ENCODE measurements around the gene INSM1.

The INSM1 gene

GRCh38 chr20:20366551-20366875 lies 1.4 kb upstream of the INSM1 start:
- no peak for TF ChIP-seq CTCF (IDR thresholded peaks at IDR 0.05; ENCODE audit: low read length, missing control alignments)
- no peak overlapping the region for H3K4me3 ChIP-seq (replicated peaks; ENCODE audit: low read depth, low read length)
- no peak for DNase-seq (ENCODE audit: low read depth)

GRCh38 chr20:20366876-20367574 lies 879 bp upstream of the INSM1 start:
- no peak overlapping the region for H3K4me3 ChIP-seq (replicated peaks; ENCODE audit: low read depth, low read length)
- no peak for TF ChIP-seq CTCF (IDR thresholded peaks at IDR 0.05; ENCODE audit: low read length, missing control alignments)
- no peak for DNase-seq (ENCODE audit: low read depth)

DNA sequence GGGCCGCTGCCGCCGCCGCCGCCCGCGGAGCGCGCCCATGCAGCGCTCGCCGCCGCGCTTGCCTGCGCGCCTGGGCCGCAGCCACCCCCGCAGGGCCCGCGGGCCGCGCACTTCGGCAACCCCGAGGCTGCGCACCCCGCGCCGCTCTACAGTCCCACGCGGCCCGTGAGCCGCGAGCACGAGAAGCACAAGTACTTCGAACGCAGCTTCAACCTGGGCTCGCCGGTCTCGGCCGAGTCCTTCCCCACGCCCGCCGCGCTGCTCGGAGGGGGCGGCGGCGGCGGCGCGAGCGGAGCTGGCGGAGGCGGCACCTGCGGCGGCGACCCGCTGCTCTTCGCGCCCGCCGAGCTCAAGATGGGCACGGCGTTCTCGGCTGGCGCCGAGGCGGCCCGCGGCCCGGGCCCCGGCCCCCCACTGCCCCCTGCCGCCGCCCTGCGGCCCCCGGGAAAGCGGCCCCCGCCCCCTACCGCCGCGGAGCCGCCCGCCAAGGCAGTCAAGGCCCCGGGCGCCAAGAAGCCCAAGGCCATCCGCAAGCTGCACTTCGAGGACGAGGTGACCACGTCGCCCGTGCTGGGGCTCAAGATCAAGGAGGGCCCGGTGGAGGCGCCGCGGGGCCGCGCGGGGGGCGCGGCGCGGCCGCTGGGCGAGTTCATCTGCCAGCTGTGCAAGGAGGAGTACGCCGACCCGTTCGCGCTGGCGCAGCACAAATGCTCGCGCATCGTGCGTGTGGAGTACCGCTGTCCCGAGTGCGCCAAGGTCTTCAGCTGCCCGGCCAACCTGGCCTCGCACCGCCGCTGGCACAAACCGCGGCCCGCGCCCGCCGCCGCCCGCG lies 730 bp downstream of the INSM1 start:
- TF ChIP-seq CTCF (IDR thresholded peaks at IDR 0.05; ENCODE audit: low read length, missing control alignments), result no peak
- H3K4me3 ChIP-seq (replicated peaks; ENCODE audit: low read depth, low read length), result no peak overlapping the region

GRCh38 chr20:20369250-20370093 lies 1.6 kb downstream of the INSM1 start:
- TF ChIP-seq CTCF (IDR thresholded peaks at IDR 0.05; ENCODE audit: low read length, missing control alignments), result no peak
- H3K4me3 ChIP-seq (replicated peaks; ENCODE audit: low read depth, low read length), result no peak overlapping the region
- no peak for DNase-seq (ENCODE audit: low read depth)

More for the DNA sequence above, 730 bp downstream of the INSM1 start:
- no peak for DNase-seq (ENCODE audit: low read depth)

GRCh38 chr20:20370094-20370575 lies 2.2 kb downstream of the INSM1 start:
- DNase-seq (ENCODE audit: low read depth), result no peak
- no peak for TF ChIP-seq CTCF (IDR thresholded peaks at IDR 0.05; ENCODE audit: low read length, missing control alignments)
- H3K4me3 ChIP-seq (replicated peaks; ENCODE audit: low read depth, low read length), result no peak overlapping the region

- DNase-seq (ENCODE audit: low read depth), result no peak
- H3K4me3 ChIP-seq (replicated peaks; ENCODE audit: low read depth, low read length), result no peak overlapping the region
- TF ChIP-seq CTCF (IDR thresholded peaks at IDR 0.05; ENCODE audit: low read length, missing control alignments), result no peak
Observed at GRCh38 chr20:20371083-20371482, 3.2 kb downstream of the INSM1 start.
